Measurements from ENCODE around the gene GNAL.

The GNAL gene

GRCh38 chr18:11925800-11926481 is 236.9 kb downstream of the GNAL start:
- no peak for DNase-seq

GRCh38 chr18:11927497-11927896 is 238.4 kb downstream of the GNAL start:
- DNase-seq: no peak

- DNase-seq: no peak
These were observed 243.3 kb downstream of the GNAL start for GRCh38 chr18:11932393-11932792.
